Measurements from ENCODE around the gene CCDC141.

Gene CCDC141

GRCh38 chr2:178949151-178949550, 100.8 kb downstream of the CCDC141 start:
- no peaks in the 10 kb centered on the region for H3K9me3 Mint-ChIP-seq
- no peak overlapping the region for H3K4me3 Mint-ChIP-seq
- no peak for DNase-seq (ENCODE audit: low spot score in 2 of 2)
- ATAC-seq (replicated peaks; ENCODE audit: extremely low read depth, poor library complexity, severe bottlenecking): no peak
- no peaks in the 10 kb centered on the region for H3K4me1 Mint-ChIP-seq
- H3K36me3 Mint-ChIP-seq (ENCODE audit: insufficient read depth): no peaks in the 10 kb centered on the region
- H3K27ac Mint-ChIP-seq (ENCODE audit: low read depth): no peak overlapping the region
- no peaks in the 10 kb centered on the region for H3K27me3 Mint-ChIP-seq

DNA sequence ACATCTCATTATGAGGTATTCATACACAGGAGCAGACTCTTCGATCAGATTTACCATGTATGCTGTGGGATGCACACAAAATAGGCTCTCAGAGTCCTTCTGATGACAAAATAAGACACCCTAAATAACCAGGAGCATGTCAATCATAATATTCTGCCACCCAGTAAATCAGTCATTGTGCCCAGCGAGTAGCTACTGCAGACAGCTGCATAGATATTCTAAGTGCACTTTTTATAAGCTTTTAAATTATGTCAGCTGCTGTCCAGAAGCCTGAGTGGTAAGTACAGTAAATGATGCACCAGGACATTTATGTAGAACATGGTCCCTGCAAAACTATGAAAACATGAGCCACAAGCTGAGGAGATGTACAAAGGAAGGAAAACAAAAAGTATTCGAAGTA, 102.9 kb downstream of the CCDC141 start:
- no peak overlapping the region for H3K4me3 Mint-ChIP-seq
- no peaks in the 10 kb centered on the region for H3K27me3 Mint-ChIP-seq
- no peak overlapping the region for H3K27ac Mint-ChIP-seq (ENCODE audit: low read depth)
- DNase-seq (ENCODE audit: low spot score in 2 of 2): no peak
- no peaks in the 10 kb centered on the region for H3K9me3 Mint-ChIP-seq
- no peak for ATAC-seq (replicated peaks; ENCODE audit: extremely low read depth, poor library complexity, severe bottlenecking)
- no peaks in the 10 kb centered on the region for H3K36me3 Mint-ChIP-seq (ENCODE audit: insufficient read depth)
- no peaks in the 10 kb centered on the region for H3K4me1 Mint-ChIP-seq

- Mint-ChIP-seq H3K9me3 (no peaks in the 10 kb centered on the region), H3K27ac (ENCODE audit: low read depth) (no peak overlapping the region), H3K4me3 (no peak overlapping the region), H3K36me3 (ENCODE audit: insufficient read depth) (no peaks in the 10 kb centered on the region), H3K4me1 (no peaks in the 10 kb centered on the region), H3K27me3 (no peaks in the 10 kb centered on the region)
- DNase-seq (ENCODE audit: low spot score in 2 of 2) (no peak), ATAC-seq (replicated peaks; ENCODE audit: extremely low read depth, poor library complexity, severe bottlenecking) (no peak)
These were observed 103.4 kb downstream of the CCDC141 start for GRCh38 chr2:178946494-178946893.

DNA sequence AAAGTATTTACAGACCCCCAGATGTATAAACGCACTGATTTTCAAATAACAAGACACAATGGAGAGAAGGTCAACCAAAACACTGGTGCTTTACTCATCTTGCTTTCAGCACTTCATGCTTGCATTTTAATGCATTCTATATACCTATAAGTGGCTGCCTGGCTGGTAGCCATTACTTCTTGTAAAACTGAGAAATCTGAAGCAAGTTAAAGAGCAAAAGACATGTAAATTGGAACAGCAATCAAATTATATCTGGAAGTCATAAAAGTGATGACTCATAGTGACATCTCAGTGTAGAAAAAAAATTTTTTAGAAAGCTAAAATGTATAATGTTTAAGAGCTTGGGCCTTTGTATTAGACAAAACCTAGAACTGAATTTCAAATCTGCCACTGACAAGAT, 106.2 kb downstream of the CCDC141 start:
- no peaks in the 10 kb centered on the region for H3K36me3 Mint-ChIP-seq (ENCODE audit: insufficient read depth)
- H3K27me3 Mint-ChIP-seq: no peaks in the 10 kb centered on the region
- no peak overlapping the region for H3K27ac Mint-ChIP-seq (ENCODE audit: low read depth)

DNA sequence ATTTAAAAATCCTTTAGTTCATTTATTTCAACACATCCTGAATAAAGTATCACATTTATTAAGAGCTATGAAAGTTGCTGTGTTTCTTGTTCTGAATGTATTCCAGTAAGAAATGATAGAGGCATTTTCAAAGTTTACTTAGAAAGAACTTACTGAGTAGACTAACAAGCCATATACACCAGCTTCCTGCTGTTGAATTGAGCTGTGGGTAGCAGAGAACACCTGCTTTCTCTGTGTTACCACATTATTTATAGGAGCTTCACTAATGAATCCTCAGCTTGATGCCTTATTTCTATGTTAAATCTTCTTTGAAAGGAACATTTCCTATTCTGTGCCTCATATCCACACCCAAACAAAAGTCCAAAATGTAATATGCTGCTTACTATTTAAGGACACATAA, 115.4 kb downstream of the CCDC141 start:
- Mint-ChIP-seq H3K4me1 (no peaks in the 10 kb centered on the region), H3K27me3 (peaks cover 13% of the 10 kb centered on the region), H3K36me3 (ENCODE audit: insufficient read depth) (peaks cover 3% of the 10 kb centered on the region), H3K4me3 (no peak overlapping the region), H3K9me3 (peaks cover 12% of the 10 kb centered on the region), H3K27ac (ENCODE audit: low read depth) (no peak overlapping the region)
- DNase-seq (ENCODE audit: low spot score in 2 of 2): no peak
- no peak for ATAC-seq (replicated peaks; ENCODE audit: extremely low read depth, poor library complexity, severe bottlenecking)

More for the DNA sequence above, 106.2 kb downstream of the CCDC141 start:
- H3K9me3 Mint-ChIP-seq: no peaks in the 10 kb centered on the region
- DNase-seq (ENCODE audit: low spot score in 2 of 2) (no peak), ATAC-seq (replicated peaks; ENCODE audit: extremely low read depth, poor library complexity, severe bottlenecking) (no peak)
- H3K4me1 Mint-ChIP-seq: no peaks in the 10 kb centered on the region
- no peak overlapping the region for H3K4me3 Mint-ChIP-seq

- H3K36me3 Mint-ChIP-seq (ENCODE audit: insufficient read depth): peaks cover 3% of the 10 kb centered on the region
- H3K4me1 Mint-ChIP-seq: no peaks in the 10 kb centered on the region
- no peak overlapping the region for H3K4me3 Mint-ChIP-seq
- H3K9me3 Mint-ChIP-seq: peaks cover 12% of the 10 kb centered on the region
- no peak for DNase-seq (ENCODE audit: low spot score in 2 of 2)
- H3K27me3 Mint-ChIP-seq: peaks cover 13% of the 10 kb centered on the region
- ATAC-seq (replicated peaks; ENCODE audit: extremely low read depth, poor library complexity, severe bottlenecking): no peak
- no peak overlapping the region for H3K27ac Mint-ChIP-seq (ENCODE audit: low read depth)
These were observed 116.4 kb downstream of the CCDC141 start for GRCh38 chr2:178933493-178933892.

DNA sequence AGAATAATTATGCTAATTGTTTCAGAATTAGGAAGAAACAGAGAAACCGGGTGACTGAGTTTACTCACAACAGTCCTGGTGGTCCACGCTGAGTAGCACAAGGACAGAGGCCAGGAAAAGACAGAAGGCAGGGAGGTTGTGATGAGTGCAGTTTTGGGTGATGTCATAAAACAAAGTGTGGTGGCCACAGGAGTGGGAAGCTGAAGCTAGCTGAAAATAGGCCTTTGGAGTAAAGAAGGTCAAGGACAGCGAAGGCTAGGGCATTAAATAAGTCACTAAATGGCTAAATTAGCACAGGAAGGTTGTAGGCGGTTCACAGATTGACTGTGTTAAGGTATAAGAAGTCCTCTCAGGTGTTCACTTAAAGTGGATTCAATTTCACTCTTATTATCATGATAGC, 121.9 kb downstream of the CCDC141 start:
- no peak overlapping the region for H3K27ac Mint-ChIP-seq (ENCODE audit: low read depth)
- H3K4me1 Mint-ChIP-seq: no peaks in the 10 kb centered on the region
- no peaks in the 10 kb centered on the region for H3K36me3 Mint-ChIP-seq (ENCODE audit: insufficient read depth)
- peaks cover 15% of the 10 kb centered on the region for H3K27me3 Mint-ChIP-seq
- no peak overlapping the region for H3K4me3 Mint-ChIP-seq
- ATAC-seq (replicated peaks; ENCODE audit: extremely low read depth, poor library complexity, severe bottlenecking) (no peak), DNase-seq (ENCODE audit: low spot score in 2 of 2) (no peak)
- H3K9me3 Mint-ChIP-seq: no peaks in the 10 kb centered on the region

- no peak for ATAC-seq (replicated peaks; ENCODE audit: extremely low read depth, poor library complexity, severe bottlenecking)
- no peaks in the 10 kb centered on the region for H3K36me3 Mint-ChIP-seq (ENCODE audit: insufficient read depth)
- peaks cover 15% of the 10 kb centered on the region for H3K27me3 Mint-ChIP-seq
- H3K9me3 Mint-ChIP-seq: no peaks in the 10 kb centered on the region
- DNase-seq (ENCODE audit: low spot score in 2 of 2): no peak
- no peak overlapping the region for H3K27ac Mint-ChIP-seq (ENCODE audit: low read depth)
- no peak overlapping the region for H3K4me3 Mint-ChIP-seq
- no peaks in the 10 kb centered on the region for H3K4me1 Mint-ChIP-seq
These were observed 122.8 kb downstream of the CCDC141 start for GRCh38 chr2:178927173-178927572.

GRCh38 chr2:178924817-178925216, 125.1 kb downstream of the CCDC141 start:
- H3K36me3 Mint-ChIP-seq (ENCODE audit: insufficient read depth): no peaks in the 10 kb centered on the region
- H3K27ac Mint-ChIP-seq (ENCODE audit: low read depth): no peak overlapping the region
- H3K9me3 Mint-ChIP-seq: no peaks in the 10 kb centered on the region
- peaks cover 15% of the 10 kb centered on the region for H3K27me3 Mint-ChIP-seq
- ATAC-seq (replicated peaks; ENCODE audit: extremely low read depth, poor library complexity, severe bottlenecking) (no peak), DNase-seq (ENCODE audit: low spot score in 2 of 2) (no peak)
- no peaks in the 10 kb centered on the region for H3K4me1 Mint-ChIP-seq
- no peak overlapping the region for H3K4me3 Mint-ChIP-seq

DNA sequence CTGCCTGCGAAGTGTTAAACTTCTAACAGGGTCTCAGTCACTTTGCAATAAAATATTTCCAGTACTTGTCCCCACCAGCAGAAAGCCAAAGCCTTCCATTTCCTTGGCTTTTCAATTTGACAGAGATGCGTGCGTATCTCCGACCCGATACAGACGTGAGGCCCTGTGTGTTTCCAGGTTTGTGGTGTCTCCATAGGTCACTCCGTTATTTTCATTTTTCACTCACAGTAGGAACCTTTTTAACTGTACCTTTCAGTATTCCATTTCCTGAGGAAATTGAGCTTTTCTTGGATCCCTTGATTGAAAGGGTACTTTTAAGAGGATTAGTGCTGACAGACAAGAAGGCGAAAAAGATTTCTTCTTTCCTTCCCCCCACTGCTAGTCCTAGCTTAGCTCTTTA, 126.4 kb downstream of the CCDC141 start:
- Mint-ChIP-seq H3K27me3 (peaks cover 15% of the 10 kb centered on the region), H3K36me3 (ENCODE audit: insufficient read depth) (peaks cover under 1% of the 10 kb centered on the region), H3K9me3 (no peaks in the 10 kb centered on the region), H3K4me1 (no peaks in the 10 kb centered on the region), H3K4me3 (no peak overlapping the region), H3K27ac (ENCODE audit: low read depth) (no peak overlapping the region)
- DNase-seq (ENCODE audit: low spot score in 2 of 2) (no peak), ATAC-seq (replicated peaks; ENCODE audit: extremely low read depth, poor library complexity, severe bottlenecking) (no peak)

- no peak overlapping the region for H3K4me3 Mint-ChIP-seq
- no peaks in the 10 kb centered on the region for H3K4me1 Mint-ChIP-seq
- no peak for ATAC-seq (replicated peaks; ENCODE audit: extremely low read depth, poor library complexity, severe bottlenecking)
- no peaks in the 10 kb centered on the region for H3K9me3 Mint-ChIP-seq
- H3K27me3 Mint-ChIP-seq: no peaks in the 10 kb centered on the region
- H3K36me3 Mint-ChIP-seq (ENCODE audit: insufficient read depth): peaks cover 2% of the 10 kb centered on the region
- H3K27ac Mint-ChIP-seq (ENCODE audit: low read depth): no peak overlapping the region
- no peak for DNase-seq (ENCODE audit: low spot score in 2 of 2)
These were observed 128.9 kb downstream of the CCDC141 start for GRCh38 chr2:178920916-178921513.

GRCh38 chr2:178917555-178917954, 132.4 kb downstream of the CCDC141 start:
- H3K4me3 Mint-ChIP-seq: no peak overlapping the region
- no peaks in the 10 kb centered on the region for H3K9me3 Mint-ChIP-seq

DNA sequence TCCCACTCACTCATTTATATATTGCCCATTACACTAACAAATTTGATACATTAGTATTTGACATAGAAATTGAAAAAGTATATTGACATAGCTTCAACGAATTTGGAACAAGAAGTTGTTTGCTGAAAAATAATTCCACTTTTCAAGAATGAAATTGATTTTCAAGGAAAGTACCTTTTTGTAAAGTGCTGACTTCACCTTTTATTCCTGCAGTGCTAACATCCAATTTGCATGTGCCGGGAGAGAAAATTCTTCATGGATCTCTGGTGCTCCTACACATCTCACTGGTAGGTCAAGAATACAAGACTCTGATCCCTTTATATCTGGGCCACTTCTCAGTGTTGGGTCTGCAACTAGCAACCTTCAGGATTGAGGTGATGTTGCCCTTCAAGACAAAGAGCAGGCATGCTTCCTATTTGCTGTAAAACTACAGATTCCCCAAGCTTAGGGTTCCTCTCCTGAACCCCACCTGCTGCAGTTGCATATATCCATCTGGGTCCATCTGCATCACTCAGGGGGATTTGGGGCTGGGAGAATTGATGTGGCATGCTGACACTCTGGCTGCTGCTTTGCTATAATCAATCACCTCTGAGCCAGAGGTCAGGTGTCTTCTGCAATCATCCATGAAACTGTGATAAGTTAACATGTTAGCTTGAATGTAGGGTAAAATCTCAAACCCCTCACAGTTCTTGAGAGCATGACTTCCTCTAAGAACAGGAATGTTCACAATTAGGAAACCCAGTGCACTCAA, 134.3 kb downstream of the CCDC141 start:
- H3K4me1 Mint-ChIP-seq: no peaks in the 10 kb centered on the region
- H3K27me3 Mint-ChIP-seq: no peaks in the 10 kb centered on the region
- ATAC-seq (replicated peaks; ENCODE audit: extremely low read depth, poor library complexity, severe bottlenecking) (no peak), DNase-seq (ENCODE audit: low spot score in 2 of 2) (no peak)
- H3K27ac Mint-ChIP-seq (ENCODE audit: low read depth): no peak overlapping the region
- no peaks in the 10 kb centered on the region for H3K9me3 Mint-ChIP-seq
- no peak overlapping the region for H3K4me3 Mint-ChIP-seq
- H3K36me3 Mint-ChIP-seq (ENCODE audit: insufficient read depth): peaks cover 2% of the 10 kb centered on the region

More at GRCh38 chr2:178917555-178917954, 132.4 kb downstream of the CCDC141 start:
- ATAC-seq (replicated peaks; ENCODE audit: extremely low read depth, poor library complexity, severe bottlenecking) (no peak), DNase-seq (ENCODE audit: low spot score in 2 of 2) (no peak)
- H3K4me1 Mint-ChIP-seq: no peaks in the 10 kb centered on the region
- no peak overlapping the region for H3K27ac Mint-ChIP-seq (ENCODE audit: low read depth)
- peaks cover 2% of the 10 kb centered on the region for H3K36me3 Mint-ChIP-seq (ENCODE audit: insufficient read depth)
- H3K27me3 Mint-ChIP-seq: no peaks in the 10 kb centered on the region
